Osteocyte (in vitro differentiated cells): ENCODE results near the gene NR4A1. TPM values are rescaled to one million over a fixed set of nuclear protein-coding genes. Genes with fewer than 3 reads are reported as not detected.

Source experiments
- DNase-seq: peaks from one replicate; pipeline ENCODE4 v3.0.0; 2021; ENCODE audit warnings: mixed read lengths; ENCODE audit not compliant: unreplicated experiment; ENCODE audit errors: extremely low spot score
- H3K27ac Mint-ChIP-seq: one replicate; pipeline ENCODE4 v1.8.0; 2021; ENCODE audit warnings: mild to moderate bottlenecking, mixed read lengths; ENCODE audit not compliant: unreplicated experiment
- H3K27me3 Mint-ChIP-seq: one replicate; pipeline ENCODE4 v1.8.0; 2021; ENCODE audit warnings: mixed read lengths; ENCODE audit not compliant: unreplicated experiment
- H3K36me3 Mint-ChIP-seq: one replicate; pipeline ENCODE4 v1.8.0; 2021; ENCODE audit warnings: mixed read lengths; ENCODE audit not compliant: unreplicated experiment
- H3K4me1 Mint-ChIP-seq: one replicate; pipeline ENCODE4 v1.8.0; 2021; ENCODE audit warnings: mixed read lengths; ENCODE audit not compliant: unreplicated experiment
- H3K4me3 Mint-ChIP-seq: one replicate; pipeline ENCODE4 v1.8.0; 2021; ENCODE audit warnings: mild to moderate bottlenecking, moderate library complexity, mixed read lengths; ENCODE audit not compliant: unreplicated experiment
- H3K9me3 Mint-ChIP-seq: one replicate; pipeline ENCODE4 v1.8.0; 2021; ENCODE audit warnings: mixed read lengths; ENCODE audit not compliant: unreplicated experiment
- total RNA-seq: library from RNA; stranded (reverse); gene quantifications from 2 replicates; pipeline ENCODE4 v1.2.1, GENCODE V29; 2021
- TF ChIP-seq, protein P1 (sequence below): fragments of 200-600 bp; sonication (generic); IDR thresholded peaks from 2 replicates; pipeline ENCODE4 v1.5.0; 2021; ENCODE audit warnings: antibody characterized with exemption, mild to moderate bottlenecking, moderate library complexity

Gene NR4A1
- total RNA-seq, 1 donor from 2014 or later: 13.0 TPM

DNA sequence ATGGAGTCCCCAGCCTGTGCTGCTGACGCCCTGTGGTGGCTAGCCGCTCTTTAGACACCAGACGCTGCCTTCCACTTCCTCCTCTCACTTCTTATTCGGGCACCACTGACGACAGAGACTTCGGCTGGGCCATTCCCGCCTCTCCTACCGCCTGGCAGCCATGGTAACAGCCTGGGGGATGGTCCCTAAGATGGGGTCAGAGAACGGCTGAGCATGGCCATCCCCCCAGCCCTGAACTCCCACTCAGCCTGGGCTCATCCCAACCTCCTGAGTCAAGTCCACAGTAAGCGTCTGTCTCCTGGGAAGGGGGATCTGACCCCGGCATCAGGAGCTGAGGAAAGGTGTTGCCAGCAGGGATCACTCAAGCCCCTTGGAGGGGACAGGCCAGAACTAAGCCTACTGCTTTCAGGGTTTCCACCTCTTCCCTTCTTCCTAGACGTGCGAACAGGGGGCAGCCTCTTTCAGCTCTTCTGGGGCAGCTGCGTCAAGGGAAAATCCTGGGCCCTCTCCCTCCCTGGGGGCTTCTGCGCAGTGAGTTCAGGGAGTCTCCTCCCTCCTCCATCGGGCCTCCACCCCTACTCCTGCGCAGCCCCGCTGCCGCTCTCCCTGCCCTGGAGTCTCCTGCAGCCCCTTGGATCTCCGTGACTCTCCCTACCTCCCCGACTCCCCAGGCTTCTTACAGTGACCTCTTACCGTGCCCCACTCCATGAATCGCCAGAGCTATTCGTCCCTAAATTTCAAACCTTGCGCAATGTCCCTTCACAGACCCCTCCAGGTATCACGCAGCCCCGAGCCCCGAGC, 45.1 kb upstream of the NR4A1 start:
- Mint-ChIP-seq H3K27ac (no peak overlapping the region), H3K4me3 (peak overlapping the region; percentile 79), H3K9me3 (no peaks in the 10 kb centered on the region), H3K4me1 (peaks cover 43% of the 10 kb centered on the region), H3K27me3 (no peaks in the 10 kb centered on the region), H3K36me3 (no peaks in the 10 kb centered on the region)
- TF ChIP-seq, protein P1, sequence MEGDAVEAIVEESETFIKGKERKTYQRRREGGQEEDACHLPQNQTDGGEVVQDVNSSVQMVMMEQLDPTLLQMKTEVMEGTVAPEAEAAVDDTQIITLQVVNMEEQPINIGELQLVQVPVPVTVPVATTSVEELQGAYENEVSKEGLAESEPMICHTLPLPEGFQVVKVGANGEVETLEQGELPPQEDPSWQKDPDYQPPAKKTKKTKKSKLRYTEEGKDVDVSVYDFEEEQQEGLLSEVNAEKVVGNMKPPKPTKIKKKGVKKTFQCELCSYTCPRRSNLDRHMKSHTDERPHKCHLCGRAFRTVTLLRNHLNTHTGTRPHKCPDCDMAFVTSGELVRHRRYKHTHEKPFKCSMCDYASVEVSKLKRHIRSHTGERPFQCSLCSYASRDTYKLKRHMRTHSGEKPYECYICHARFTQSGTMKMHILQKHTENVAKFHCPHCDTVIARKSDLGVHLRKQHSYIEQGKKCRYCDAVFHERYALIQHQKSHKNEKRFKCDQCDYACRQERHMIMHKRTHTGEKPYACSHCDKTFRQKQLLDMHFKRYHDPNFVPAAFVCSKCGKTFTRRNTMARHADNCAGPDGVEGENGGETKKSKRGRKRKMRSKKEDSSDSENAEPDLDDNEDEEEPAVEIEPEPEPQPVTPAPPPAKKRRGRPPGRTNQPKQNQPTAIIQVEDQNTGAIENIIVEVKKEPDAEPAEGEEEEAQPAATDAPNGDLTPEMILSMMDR: no peak
- no peak for DNase-seq

DNA sequence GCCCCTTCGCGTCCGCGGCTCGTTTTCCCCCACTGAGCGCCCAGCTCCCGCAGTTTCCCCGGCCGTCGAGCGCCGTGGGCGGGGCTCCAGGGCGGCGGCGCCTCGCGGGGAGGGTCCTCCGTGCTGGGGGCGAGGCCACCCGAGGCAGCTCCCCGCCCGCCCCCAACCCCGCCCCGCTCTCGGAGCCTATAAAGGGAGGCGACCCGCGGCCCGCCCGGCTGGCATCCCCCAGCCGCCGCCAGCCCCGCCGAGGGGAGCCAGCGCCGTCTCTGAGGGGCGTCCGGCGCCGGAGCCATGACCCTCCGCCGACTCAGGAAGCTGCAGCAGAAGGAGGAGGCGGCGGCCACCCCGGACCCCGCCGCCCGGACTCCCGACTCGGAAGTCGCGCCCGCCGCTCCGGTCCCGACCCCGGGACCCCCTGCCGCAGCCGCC, 44.5 kb upstream of the NR4A1 start, which contains the start of gene TAMALIN:
TAMALIN (plus strand) TSS at position 221 of the 432 bp plus-strand sequence; CDS start at position 295, 74 bp downstream.
- H3K27ac Mint-ChIP-seq: no peak within 1 kb of the TSS
- TF ChIP-seq, protein P1: no peak
- H3K36me3 Mint-ChIP-seq: no peaks in the 10 kb centered on the region
- H3K27me3 Mint-ChIP-seq: no peaks in the 10 kb centered on the region
- peak within 1 kb of the TSS; percentile 85 for H3K4me3 Mint-ChIP-seq
- DNase-seq: peak; percentile 91
- peaks cover 44% of the 10 kb centered on the region for H3K4me1 Mint-ChIP-seq
- H3K9me3 Mint-ChIP-seq: no peaks in the 10 kb centered on the region

DNA sequence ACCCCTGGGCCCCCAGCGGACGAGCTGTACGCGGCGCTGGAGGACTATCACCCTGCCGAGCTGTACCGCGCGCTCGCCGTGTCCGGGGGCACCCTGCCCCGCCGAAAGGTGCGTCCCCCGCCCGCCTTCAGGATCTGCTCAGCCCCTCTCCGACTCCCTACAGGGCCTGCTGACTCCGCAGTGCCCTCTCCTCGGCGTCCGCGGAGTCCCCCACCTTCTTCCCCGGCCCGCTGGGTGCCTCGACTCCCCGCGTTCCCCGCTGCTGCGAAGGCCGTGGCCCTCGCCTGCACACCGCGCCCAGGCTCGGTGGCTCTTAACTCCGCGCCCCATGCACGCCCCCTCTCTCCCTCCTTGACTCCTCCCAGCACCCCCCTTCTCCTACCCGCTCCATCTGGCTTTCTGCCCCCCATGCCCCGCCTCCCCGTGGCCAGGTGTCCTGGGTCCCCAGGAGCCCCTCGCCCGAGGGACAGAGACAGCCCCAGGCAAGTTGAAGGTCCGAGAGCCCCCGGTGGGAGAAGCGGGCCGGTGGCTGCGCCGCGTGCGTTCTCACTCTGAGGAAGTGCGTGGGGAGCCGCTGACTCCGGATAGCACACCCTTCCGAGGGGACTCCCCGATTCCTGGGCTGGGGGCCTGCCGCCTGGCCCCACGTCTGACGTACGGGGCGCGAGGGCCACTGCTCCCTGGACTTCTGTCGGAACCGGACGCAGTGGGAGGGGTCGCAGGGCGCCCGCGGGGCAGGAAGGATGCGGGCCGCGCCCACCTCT, 43.9 kb upstream of the NR4A1 start:
- Mint-ChIP-seq H3K27me3 (no peaks in the 10 kb centered on the region), H3K27ac (no peak overlapping the region), H3K36me3 (no peaks in the 10 kb centered on the region), H3K4me1 (peaks cover 44% of the 10 kb centered on the region), H3K4me3 (peak overlapping the region; percentile 85), H3K9me3 (no peaks in the 10 kb centered on the region)
- no peak for DNase-seq
- TF ChIP-seq, protein P1: no peak

- H3K4me1 Mint-ChIP-seq: peaks cover 44% of the 10 kb centered on the region
- TF ChIP-seq, protein P1: no peak
- peak overlapping the region; percentile 85 for H3K4me3 Mint-ChIP-seq
- no peaks in the 10 kb centered on the region for H3K9me3 Mint-ChIP-seq
- DNase-seq: no peak
- H3K27ac Mint-ChIP-seq: peak overlapping the region; percentile 52
- H3K36me3 Mint-ChIP-seq: no peaks in the 10 kb centered on the region
- H3K27me3 Mint-ChIP-seq: no peaks in the 10 kb centered on the region
Observed at GRCh38 chr12:52007982-52008510, 43.2 kb upstream of the NR4A1 start.
